OCI-LY1 (cell line): ENCODE data around the gene MMAA.

Source experiments
- H2AFZ ChIP-seq: fragments of 200-600 bp; sonication (generic), shearing (Covaris generic); 2 replicates; pipeline ENCODE4 v1.6.0; 2014; ENCODE audit warnings: antibody characterized with exemption, mild to moderate bottlenecking, low read length
- H3F3A ChIP-seq: fragments of 200-600 bp; sonication (generic), shearing (Covaris generic); 2 replicates; pipeline ENCODE4 v1.6.0; 2014; ENCODE audit warnings: mild to moderate bottlenecking, antibody characterized with exemption, low read length, moderate library complexity; ENCODE audit not compliant: insufficient read depth
- H3K27ac ChIP-seq: fragments of 200-600 bp; sonication (generic); 2 replicates; pipeline ENCODE4 v1.5.1; 2014; ENCODE audit warnings: low read length, mixed run types, mild to moderate bottlenecking, low read depth; ENCODE audit not compliant: poor library complexity, severe bottlenecking
- H3K27me3 ChIP-seq: fragments of 200-600 bp; sonication (generic); 2 replicates; pipeline ENCODE4 v1.6.0; 2014; ENCODE audit warnings: antibody characterized with exemption, mild to moderate bottlenecking, low read length, moderate library complexity; ENCODE audit not compliant: insufficient read depth
- H3K36me3 ChIP-seq: fragments of 200-600 bp; sonication (generic); 2 replicates; pipeline ENCODE4 v1.6.1; 2014; ENCODE audit warnings: mild to moderate bottlenecking, antibody characterized with exemption, low read length, moderate library complexity, mixed read lengths; ENCODE audit not compliant: insufficient read depth
- H3K4me1 ChIP-seq: fragments of 200-600 bp; sonication (generic); 2 replicates; pipeline ENCODE4 v1.5.1; 2014; ENCODE audit warnings: mild to moderate bottlenecking, low read length, moderate library complexity; ENCODE audit not compliant: insufficient read depth, severe bottlenecking
- H3K4me2 ChIP-seq: fragments of 200-600 bp; sonication (generic), shearing (Covaris generic); 2 replicates; pipeline ENCODE4 v1.6.1; 2014; ENCODE audit warnings: low read length
- H3K4me3 ChIP-seq: fragments of 200-600 bp; sonication (generic); 2 replicates; pipeline ENCODE4 v1.5.1; 2014; ENCODE audit warnings: low read length, low read depth, mild to moderate bottlenecking, mixed read lengths; ENCODE audit not compliant: poor library complexity, severe bottlenecking
- H3K79me2 ChIP-seq: fragments of 200-600 bp; shearing (Covaris generic); 2 replicates; pipeline ENCODE4 v1.6.1; 2016; ENCODE audit warnings: mixed run types, low read length, mixed read lengths; ENCODE audit not compliant: insufficient read depth
- H3K9ac ChIP-seq: fragments of 200-600 bp; sonication (generic), shearing (Covaris generic); 2 replicates; pipeline ENCODE4 v1.6.1; 2014; ENCODE audit warnings: mild to moderate bottlenecking, low read length, mixed read lengths
- H3K9me2 ChIP-seq: fragments of 200-600 bp; sonication (generic), shearing (Covaris generic); 2 replicates; pipeline ENCODE4 v1.6.1; 2014; ENCODE audit warnings: low read depth, mild to moderate bottlenecking, low read length, mixed read lengths
- H3K9me3 ChIP-seq: fragments of 200-600 bp; shearing (Covaris generic); 2 replicates; pipeline ENCODE4 v1.6.1; 2014; ENCODE audit warnings: low read length, mixed read lengths
- H4K20me1 ChIP-seq: fragments of 200-600 bp; sonication (generic), shearing (Covaris generic); 2 replicates; pipeline ENCODE4 v1.6.0; 2016; ENCODE audit warnings: mild to moderate bottlenecking, low read length; ENCODE audit not compliant: insufficient read depth
- EZH2 ChIP-seq: fragments of 200-600 bp; sonication (generic), shearing (Covaris generic); IDR thresholded peaks from 2 replicates; pipeline ENCODE4 v1.8.0; 2017; ENCODE audit warnings: borderline replicate concordance, mixed run types, mild to moderate bottlenecking, antibody characterized with exemption, low read length, moderate library complexity, mixed read lengths
- TF ChIP-seq, protein P1 (sequence below): fragments of 200-600 bp; sonication (generic), shearing (Covaris generic); IDR thresholded peaks from 2 replicates; pipeline ENCODE4 v1.5.1; 2017; ENCODE audit warnings: mild to moderate bottlenecking, antibody characterized with exemption, low read length, moderate library complexity, mixed read lengths

Gene MMAA

DNA sequence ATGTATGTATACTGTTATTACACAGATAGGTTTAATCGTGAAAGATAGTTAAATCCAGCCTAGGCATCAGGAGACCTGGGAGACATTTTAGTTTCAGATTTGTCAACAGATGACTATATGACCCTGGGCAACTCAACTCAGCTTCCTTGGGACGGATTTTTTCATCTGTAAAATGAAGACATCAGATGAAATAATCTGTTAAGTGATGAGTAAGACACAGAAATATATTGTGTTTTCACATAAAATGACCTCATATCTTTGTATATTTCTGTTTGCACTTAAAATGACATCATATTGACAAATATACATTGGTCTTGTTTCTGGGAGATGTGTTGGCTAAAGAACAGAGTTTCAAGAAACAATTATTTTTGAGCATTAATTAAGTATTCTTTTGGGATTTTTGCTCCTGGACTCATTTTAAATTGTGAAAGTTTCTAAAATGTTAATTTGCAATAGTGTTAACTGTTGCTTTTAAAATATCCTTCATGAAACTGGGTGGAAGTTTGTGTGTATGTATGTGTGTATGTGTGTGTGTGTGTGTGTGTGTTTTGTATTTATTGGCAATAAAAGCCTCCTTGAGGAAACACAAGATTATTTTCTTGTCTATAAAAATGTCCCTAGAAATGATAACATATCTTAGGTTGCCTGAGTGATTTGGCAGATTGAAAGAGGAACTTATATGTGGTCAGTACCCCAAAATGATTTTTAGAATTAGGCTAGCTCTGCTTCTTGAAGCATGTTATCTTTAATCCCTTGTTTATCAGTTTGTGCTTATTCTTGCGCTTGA lies 29.1 kb upstream of the MMAA start:
- no peaks in the 10 kb centered on the region for H3K36me3 ChIP-seq
- H3F3A ChIP-seq: no peaks in the 10 kb centered on the region
- no peaks in the 10 kb centered on the region for H3K9me3 ChIP-seq
- H3K27ac ChIP-seq: no peak overlapping the region
- no peak overlapping the region for H2AFZ ChIP-seq
- H3K4me2 ChIP-seq: no peak overlapping the region
- H4K20me1 ChIP-seq: no peaks in the 10 kb centered on the region
- H3K9ac ChIP-seq: no peak overlapping the region
- TF ChIP-seq, protein P1, sequence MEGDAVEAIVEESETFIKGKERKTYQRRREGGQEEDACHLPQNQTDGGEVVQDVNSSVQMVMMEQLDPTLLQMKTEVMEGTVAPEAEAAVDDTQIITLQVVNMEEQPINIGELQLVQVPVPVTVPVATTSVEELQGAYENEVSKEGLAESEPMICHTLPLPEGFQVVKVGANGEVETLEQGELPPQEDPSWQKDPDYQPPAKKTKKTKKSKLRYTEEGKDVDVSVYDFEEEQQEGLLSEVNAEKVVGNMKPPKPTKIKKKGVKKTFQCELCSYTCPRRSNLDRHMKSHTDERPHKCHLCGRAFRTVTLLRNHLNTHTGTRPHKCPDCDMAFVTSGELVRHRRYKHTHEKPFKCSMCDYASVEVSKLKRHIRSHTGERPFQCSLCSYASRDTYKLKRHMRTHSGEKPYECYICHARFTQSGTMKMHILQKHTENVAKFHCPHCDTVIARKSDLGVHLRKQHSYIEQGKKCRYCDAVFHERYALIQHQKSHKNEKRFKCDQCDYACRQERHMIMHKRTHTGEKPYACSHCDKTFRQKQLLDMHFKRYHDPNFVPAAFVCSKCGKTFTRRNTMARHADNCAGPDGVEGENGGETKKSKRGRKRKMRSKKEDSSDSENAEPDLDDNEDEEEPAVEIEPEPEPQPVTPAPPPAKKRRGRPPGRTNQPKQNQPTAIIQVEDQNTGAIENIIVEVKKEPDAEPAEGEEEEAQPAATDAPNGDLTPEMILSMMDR: no peak
- no peak for TF ChIP-seq EZH2
- H3K4me3 ChIP-seq: no peak overlapping the region
- no peaks in the 10 kb centered on the region for H3K4me1 ChIP-seq
- no peaks in the 10 kb centered on the region for H3K79me2 ChIP-seq
- no peaks in the 10 kb centered on the region for H3K9me2 ChIP-seq
- no peaks in the 10 kb centered on the region for H3K27me3 ChIP-seq

DNA sequence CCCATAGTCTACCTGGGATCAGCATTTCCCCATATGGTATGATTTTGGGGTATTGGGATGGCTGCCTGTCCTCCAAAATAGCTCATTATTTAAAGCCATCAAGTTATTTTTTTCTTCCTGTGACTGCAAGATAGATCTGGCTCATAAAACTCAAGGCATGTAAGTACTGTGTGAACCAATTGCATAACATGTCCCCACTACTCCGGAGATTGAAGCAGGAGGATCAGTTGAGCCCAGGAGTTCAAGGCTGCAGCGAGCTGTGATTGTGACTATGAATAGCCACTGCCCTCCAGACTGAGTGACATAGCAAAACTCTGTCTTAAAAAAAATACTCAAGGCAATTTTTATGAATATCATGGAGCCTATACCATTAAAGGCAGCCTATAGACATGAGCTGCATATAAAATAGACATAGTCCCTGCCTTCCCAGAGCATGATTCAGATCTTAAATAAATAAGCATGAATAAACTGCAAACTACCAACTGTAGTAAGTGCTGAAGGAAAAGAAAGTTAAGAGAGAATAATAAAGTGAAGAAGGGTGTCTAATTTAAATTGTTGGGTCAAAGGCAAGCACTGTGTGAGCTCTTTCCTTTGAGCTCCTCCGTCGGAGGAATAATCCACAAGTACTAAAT lies 16.9 kb upstream of the MMAA start:
- no peaks in the 10 kb centered on the region for H3K36me3 ChIP-seq
- H4K20me1 ChIP-seq: no peaks in the 10 kb centered on the region
- H3K27me3 ChIP-seq: no peaks in the 10 kb centered on the region
- H3K79me2 ChIP-seq: no peaks in the 10 kb centered on the region
- H3K9me3 ChIP-seq: peaks cover 11% of the 10 kb centered on the region
- H3K4me2 ChIP-seq: no peak overlapping the region
- H3K9me2 ChIP-seq: no peaks in the 10 kb centered on the region
- H3K9ac ChIP-seq: no peak overlapping the region
- H3K4me3 ChIP-seq: no peak overlapping the region
- TF ChIP-seq, protein P1: no peak
- no peak for TF ChIP-seq EZH2
- H3K4me1 ChIP-seq: no peaks in the 10 kb centered on the region
- no peak overlapping the region; the same call in 1 of the 2 replicates for H2AFZ ChIP-seq
- H3K27ac ChIP-seq: no peak overlapping the region
- H3F3A ChIP-seq: no peaks in the 10 kb centered on the region

DNA sequence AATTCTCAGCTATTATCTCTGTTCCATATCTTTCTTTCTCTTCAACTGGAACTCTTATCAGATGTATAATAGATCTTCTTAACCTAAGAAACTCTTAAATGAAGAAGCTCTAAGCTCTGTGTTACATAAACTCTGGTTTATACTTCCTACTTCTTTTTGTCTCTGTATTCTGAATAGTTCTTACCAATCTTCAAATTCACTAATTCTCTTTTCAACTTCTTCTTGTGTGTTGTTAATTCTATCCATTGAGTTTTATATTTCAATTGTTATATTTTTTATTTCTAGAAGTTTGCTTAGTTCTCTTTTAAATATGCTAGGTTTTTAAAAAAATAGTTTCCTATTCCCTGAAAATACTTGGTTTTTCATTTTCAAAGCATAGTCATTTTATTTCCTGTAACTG lies 13.2 kb upstream of the MMAA start:
- Histone ChIP-seq H3K4me3 (no peak overlapping the region), H3F3A (no peaks in the 10 kb centered on the region), H3K4me2 (no peak overlapping the region), H3K27me3 (no peaks in the 10 kb centered on the region), H2AFZ (no peak overlapping the region), H3K9me2 (no peaks in the 10 kb centered on the region), H3K36me3 (no peaks in the 10 kb centered on the region), H3K27ac (no peak overlapping the region), H3K4me1 (peaks cover 22% of the 10 kb centered on the region), H3K79me2 (no peaks in the 10 kb centered on the region), H3K9me3 (peaks cover 11% of the 10 kb centered on the region), H4K20me1 (no peaks in the 10 kb centered on the region), H3K9ac (no peak overlapping the region)
- TF ChIP-seq, protein P1: no peak
- TF ChIP-seq EZH2: no peak
